Stomach smooth muscle (tissue), 2 donors: Measurements from ENCODE around the gene CTNNB1.
A peak's percentile ranks its signal among the peaks of the same experiment; 100 is the strongest.

Experiments
- H3K27ac ChIP-seq: one replicate; pipeline ENCODE4 v1.7.0; 2013; ENCODE audit warnings: mild to moderate bottlenecking, low read length, inconsistent platforms
- H3K27me3 ChIP-seq, 2 donors: one replicate each; pipeline ENCODE4 v1.7.0; 2013; ENCODE audit warnings: low read length in 2 of 2; ENCODE audit not compliant: insufficient read depth in 2 of 2, control insufficient read depth in 1 of 2
- H3K36me3 ChIP-seq, 2 donors: one replicate each; pipeline ENCODE4 v1.7.0; 2013; ENCODE audit warnings: low read length in 2 of 2; ENCODE audit not compliant: control insufficient read depth in 2 of 2, insufficient read depth in 2 of 2
- H3K4me1 ChIP-seq: one replicate; pipeline ENCODE4 v1.7.0; 2013; ENCODE audit warnings: low read length; ENCODE audit not compliant: control insufficient read depth, insufficient read depth
- H3K4me3 ChIP-seq, 2 donors: one replicate each; pipeline ENCODE4 v1.7.0; 2013; ENCODE audit warnings: low read length in 2 of 2
- H3K9ac ChIP-seq, 2 donors: one replicate each; pipeline ENCODE4 v1.7.0; 2013; ENCODE audit warnings: low read length in 2 of 2, mild to moderate bottlenecking in 1 of 2
- H3K9me3 ChIP-seq, 2 donors: one replicate each; pipeline ENCODE4 v1.7.0; 2013; ENCODE audit warnings: low read length in 2 of 2; ENCODE audit not compliant: control insufficient read depth in 2 of 2
- donor health status: healthy.
- donor health status: Pancreatic carcinoma.

Gene CTNNB1

DNA sequence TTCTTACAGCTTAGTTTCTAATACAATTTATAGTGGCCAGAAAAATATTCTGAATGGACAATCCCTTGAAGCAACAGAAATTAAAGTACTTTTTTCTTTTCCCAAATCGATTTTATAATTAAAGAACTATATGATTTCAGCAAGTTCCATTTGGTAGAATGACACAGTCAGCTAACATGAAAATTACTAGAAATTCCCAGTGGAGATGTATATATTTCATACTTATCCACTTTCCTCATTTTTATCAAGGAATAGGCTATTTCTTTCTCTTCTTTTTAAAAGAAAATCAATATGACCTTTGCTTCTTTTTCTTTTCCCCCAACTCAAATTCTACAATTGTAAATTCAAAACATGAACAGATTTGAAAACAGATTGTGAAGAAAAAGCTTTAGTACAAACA lies 6.4 kb upstream of the CTNNB1 start:
- Histone ChIP-seq H3K27ac (no peak overlapping the region), H3K4me1 (no peaks in the 10 kb centered on the region), H3K9me3 (no peaks in the 10 kb centered on the region), H3K36me3 (no peaks in the 10 kb centered on the region), H3K4me3 (no peak overlapping the region), H3K27me3 (no peaks in the 10 kb centered on the region), H3K9ac (no peak overlapping the region)

DNA sequence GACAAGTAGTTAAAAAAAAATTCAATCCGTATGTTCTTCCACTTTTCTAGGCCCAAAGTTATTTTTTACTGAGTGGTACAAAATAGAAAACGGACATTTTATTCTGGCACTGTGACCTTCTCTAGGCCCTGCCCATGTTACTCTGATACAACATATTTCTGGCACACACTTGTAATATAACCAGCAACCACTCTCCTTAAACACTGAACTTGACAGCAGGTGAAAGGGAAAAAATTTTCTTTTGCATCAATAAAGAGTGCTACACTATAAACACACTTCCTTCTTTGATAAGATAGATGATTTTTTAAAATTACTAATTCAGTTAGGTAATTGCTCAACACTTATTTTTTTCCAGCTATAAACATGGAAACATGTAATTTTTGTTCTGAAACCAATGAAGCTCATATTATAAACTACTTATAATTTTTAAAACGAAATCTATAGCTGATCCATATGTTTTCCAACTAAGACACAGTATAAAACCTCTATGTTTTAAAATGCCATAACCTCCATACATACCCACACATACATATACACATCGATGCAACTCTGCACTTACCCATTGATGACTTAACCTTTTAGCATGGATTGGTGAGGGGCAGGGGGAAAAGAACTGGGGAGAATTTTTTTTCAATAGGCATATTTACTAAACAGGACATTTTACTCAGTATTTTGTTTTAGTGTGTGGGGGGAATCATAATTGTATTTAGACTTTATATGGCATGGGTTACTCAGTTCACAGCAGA lies 5.3 kb upstream of the CTNNB1 start:
- H3K4me1 ChIP-seq: no peaks in the 10 kb centered on the region
- H3K9ac ChIP-seq: no peak overlapping the region
- H3K27me3 ChIP-seq: no peaks in the 10 kb centered on the region
- H3K9me3 ChIP-seq: no peaks in the 10 kb centered on the region
- H3K27ac ChIP-seq: no peak overlapping the region
- no peaks in the 10 kb centered on the region for H3K36me3 ChIP-seq
- no peak overlapping the region for H3K4me3 ChIP-seq

DNA sequence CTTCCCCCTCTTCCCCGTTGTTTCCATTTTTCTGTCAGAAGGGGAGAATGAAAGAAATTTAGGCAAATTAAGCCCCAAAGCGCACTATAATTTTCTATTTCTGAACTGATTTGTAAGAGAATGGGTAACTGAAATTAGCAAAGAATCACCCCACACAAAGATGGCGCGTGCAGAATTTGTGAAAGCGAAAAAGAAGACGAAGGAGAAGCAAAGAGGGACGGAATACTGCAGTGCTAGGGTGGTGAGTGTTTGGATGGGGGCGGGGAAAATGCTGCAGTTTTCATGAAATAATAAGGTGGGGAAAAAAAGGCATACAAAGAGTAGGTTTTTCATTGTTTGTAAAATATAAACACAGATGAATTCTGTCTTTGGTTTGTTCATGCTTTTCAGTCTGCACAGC lies 4.6 kb upstream of the CTNNB1 start:
- no peaks in the 10 kb centered on the region for H3K9me3 ChIP-seq
- no peaks in the 10 kb centered on the region for H3K4me1 ChIP-seq
- no peaks in the 10 kb centered on the region for H3K27me3 ChIP-seq
- no peak overlapping the region for H3K4me3 ChIP-seq
- no peak overlapping the region for H3K27ac ChIP-seq
- H3K36me3 ChIP-seq: no peaks in the 10 kb centered on the region
- no peak overlapping the region for H3K9ac ChIP-seq

DNA sequence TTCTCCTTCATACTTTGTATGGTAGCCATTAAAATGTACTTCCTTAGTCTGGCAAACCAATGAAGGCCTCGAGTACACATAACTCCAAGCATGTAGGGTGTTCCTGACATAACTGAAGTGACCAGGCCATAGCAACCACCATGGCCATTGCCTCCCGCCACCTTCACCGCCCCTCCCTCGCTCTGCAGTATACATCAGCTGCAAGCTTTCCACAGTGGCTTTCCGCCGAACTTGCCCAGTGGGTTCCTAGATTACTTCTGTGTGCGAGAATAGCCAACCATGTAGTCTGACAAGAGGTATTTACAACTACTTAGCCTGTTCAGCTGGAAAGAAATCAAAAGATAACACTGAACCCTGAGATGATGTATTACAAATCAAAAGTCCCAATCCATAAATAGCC lies 3.4 kb upstream of the CTNNB1 start:
- Histone ChIP-seq H3K9me3 (no peaks in the 10 kb centered on the region), H3K4me3 (no peak overlapping the region), H3K9ac (no peak overlapping the region), H3K4me1 (no peaks in the 10 kb centered on the region), H3K27ac (no peak overlapping the region), H3K27me3 (no peaks in the 10 kb centered on the region), H3K36me3 (no peaks in the 10 kb centered on the region)

DNA sequence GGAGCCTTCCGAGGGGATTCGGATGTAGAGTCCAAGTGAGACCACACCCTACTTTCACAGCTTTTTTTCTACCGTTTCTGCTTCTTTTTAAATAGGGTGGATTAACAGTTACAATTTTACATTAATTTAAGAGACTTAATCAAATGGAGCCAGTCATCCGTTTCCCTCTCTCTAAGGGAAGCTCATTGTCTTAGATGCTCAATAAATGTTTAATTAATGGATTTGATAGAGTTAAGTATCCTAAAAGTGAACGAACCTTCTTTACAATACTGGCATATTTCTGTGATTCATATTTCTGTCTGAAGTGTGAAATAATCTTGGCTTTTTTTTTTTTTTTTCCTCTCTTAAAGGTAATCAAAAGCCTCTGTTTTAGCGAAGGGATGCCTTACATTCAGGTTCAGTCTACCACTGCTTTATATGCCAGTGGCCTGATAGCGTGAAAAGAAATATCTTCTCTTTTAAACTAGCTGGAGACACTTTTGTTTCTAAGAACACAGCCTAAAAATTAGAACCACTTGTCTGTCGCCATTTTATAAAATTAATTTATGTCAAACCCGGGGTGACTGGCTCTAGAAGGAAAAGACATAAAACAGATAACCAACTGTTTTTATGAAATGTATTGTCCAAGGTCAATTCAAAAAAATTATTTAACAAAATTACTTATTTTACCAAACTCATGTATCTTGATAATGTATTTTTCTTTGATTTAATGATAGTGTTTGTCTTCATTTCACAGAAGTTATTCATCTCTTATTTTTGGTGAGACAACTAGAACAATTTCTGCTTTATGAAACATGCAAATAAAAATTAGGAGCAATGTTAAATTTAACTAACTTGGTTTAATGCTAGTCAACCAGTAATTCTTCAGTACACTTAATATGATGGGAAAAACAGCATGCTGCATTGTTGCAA lies 2.5 kb upstream of the CTNNB1 start:
- H3K4me1 ChIP-seq: no peaks in the 10 kb centered on the region
- no peak overlapping the region for H3K9ac ChIP-seq
- H3K27me3 ChIP-seq: no peaks in the 10 kb centered on the region
- H3K27ac ChIP-seq: no peak overlapping the region
- H3K4me3 ChIP-seq: no peak overlapping the region
- no peaks in the 10 kb centered on the region for H3K9me3 ChIP-seq
- H3K36me3 ChIP-seq: no peaks in the 10 kb centered on the region

DNA sequence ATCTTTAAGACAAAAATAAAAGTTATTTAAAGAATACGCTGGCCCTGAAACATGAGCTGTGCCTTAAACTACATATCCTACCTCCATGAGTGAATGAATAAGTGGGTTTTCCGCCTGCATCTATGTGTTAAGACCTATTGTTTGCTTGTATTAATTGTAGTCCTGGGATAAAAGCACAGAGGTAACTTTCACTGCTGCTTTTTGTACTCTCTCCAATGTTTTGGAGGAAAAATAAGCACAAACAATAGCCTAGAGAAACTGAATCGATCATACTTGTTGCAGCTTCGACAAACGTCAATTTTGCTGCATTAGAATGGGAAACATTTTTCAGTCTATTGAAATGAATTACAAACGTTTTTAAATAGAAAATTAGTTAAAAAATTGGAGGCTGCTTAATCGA lies 1.3 kb upstream of the CTNNB1 start:
- Histone ChIP-seq H3K27ac (no peak overlapping the region), H3K9me3 (no peaks in the 10 kb centered on the region), H3K4me1 (no peaks in the 10 kb centered on the region), H3K36me3 (no peaks in the 10 kb centered on the region), H3K9ac (no peak overlapping the region), H3K27me3 (no peaks in the 10 kb centered on the region), H3K4me3 (no peak overlapping the region)

DNA sequence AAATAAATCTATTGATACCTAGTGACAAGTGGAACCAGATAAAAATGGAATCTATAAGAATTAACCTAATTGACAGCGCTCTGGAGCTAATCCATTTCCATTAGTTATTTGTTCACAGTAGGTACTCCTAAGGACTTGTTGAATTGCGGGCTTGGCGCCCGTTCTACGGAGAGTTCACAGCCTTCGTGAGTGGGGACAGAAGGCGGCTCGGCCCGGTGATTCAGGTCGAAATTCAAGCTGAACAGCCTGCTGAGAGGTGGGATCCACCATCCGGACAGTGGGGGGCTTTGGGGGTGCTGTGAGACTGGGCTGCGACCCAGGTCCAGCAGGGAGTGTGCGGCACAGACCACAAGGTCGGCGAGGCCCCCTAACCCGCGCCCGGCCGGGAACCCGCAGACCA lies 779 bp upstream of the CTNNB1 start:
- Histone ChIP-seq H3K27me3 (no peaks in the 10 kb centered on the region), H3K4me1 (no peaks in the 10 kb centered on the region), H3K9me3 (no peaks in the 10 kb centered on the region), H3K36me3 (no peaks in the 10 kb centered on the region), H3K9ac (peak overlapping the region; percentile 69 to 90), H3K27ac (peak overlapping the region; percentile 87), H3K4me3 (peak overlapping the region; percentile 73 to 91)

DNA sequence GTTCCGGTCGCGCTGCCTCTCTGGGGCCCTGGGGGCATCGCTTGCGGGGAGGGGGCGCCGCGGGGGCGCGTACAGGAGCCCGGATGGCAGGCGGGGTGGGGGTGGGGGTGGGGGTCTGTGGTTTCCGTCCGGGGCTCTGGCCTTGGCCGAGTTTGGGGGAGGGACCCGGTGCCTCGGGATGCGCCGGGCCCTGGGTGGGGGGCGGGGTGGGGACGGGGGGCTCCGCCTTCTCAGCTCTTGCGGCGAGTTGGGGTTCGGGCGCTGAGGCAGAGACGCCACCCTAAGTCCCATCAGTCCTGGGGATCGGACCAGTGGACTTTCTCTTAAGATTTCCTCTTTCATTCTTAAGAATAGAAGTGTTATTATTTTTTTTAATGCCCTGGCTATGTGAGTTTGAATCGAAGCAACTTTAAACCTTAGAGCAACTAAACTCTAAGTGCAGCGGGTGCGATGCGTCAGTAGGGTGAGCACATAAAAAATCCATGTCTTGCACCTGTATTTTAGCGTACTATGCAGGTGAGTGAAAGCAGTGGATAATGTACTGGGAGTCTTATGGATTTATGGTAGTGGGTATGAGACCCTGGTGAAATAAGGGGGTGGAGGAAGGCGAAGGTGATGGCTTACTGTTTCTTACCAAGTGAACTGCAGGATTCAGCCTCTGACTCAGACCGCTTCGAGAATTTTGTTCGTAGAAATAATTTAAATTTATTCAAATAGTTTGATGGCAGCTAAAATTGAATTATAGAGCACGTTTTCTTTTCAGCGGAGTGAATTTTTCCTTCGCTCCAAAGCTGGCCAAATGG lies 762 bp downstream of the CTNNB1 start:
- Histone ChIP-seq H3K4me1 (no peaks in the 10 kb centered on the region), H3K27me3 (no peaks in the 10 kb centered on the region), H3K4me3 (peak overlapping the region; percentile 91 to 98), H3K9ac (peak overlapping the region; percentile 63 to 90), H3K27ac (peak overlapping the region; percentile 87), H3K9me3 (no peaks in the 10 kb centered on the region), H3K36me3 (no peaks in the 10 kb centered on the region)

DNA sequence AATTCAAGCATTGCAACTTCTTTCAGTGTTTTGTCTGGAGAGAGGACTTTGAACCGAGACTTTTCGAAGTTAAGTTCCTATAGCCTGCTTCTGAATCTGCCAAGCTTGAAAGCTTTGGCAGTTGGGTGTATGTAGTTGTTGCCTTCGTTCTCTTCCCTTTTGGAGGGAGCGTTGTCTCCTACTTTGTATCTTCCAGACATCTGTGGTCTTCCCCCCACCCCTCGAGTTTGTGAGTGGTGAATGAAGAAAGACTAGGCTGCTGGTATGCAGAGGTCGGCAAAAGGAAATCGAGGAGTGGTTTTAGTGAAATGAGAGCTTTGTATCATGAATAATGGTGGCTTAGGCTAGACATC lies 1.3 kb downstream of the CTNNB1 start:
- no peaks in the 10 kb centered on the region for H3K27me3 ChIP-seq
- H3K4me1 ChIP-seq: no peaks in the 10 kb centered on the region
- H3K36me3 ChIP-seq: no peaks in the 10 kb centered on the region
- H3K4me3 ChIP-seq: peak overlapping the region; percentile 91 to 98
- H3K9me3 ChIP-seq: no peaks in the 10 kb centered on the region
- H3K9ac ChIP-seq: peak overlapping the region; percentile 63 to 75
- peak overlapping the region; percentile 18 for H3K27ac ChIP-seq

DNA sequence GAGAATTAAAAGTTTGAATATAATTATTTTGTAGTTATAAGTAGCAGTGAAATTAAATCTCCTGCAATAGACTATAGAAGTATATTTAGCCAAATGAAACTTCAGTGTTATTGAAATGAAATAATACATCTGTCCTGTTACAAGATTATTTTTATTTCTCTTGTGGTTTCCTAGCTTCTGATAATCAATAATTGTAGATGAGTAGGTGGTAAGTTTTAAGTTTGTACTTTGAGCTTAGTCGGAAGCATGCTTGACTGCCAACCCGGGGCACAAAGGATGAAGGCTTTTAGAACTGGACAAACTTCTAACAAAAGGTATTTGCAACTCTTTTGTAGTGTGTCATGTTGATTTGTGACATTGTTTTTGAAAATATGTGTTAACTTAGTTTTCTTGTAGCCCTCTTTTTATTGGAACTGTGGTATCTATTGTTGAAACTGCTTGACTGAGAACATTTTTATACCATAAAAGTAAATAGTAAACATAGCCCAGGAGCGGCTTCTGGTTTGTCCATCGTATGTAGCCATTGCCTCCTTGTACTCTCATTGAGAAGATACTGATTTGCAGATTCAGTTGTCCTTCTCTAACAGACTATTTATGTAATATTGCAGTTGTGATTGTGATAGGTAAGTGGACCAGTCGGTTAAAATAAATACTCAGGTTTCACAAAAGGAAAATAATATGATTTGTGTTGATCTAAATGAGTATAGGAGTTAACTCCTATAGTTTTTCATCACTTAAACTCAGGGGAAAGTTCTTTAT lies 2.9 kb downstream of the CTNNB1 start:
- H3K36me3 ChIP-seq: no peaks in the 10 kb centered on the region
- no peaks in the 10 kb centered on the region for H3K27me3 ChIP-seq
- peak overlapping the region; percentile 38 to 91 for H3K4me3 ChIP-seq
- no peaks in the 10 kb centered on the region for H3K9me3 ChIP-seq
- peaks cover under 1% of the 10 kb centered on the region for H3K4me1 ChIP-seq
- no peak overlapping the region for H3K9ac ChIP-seq
- H3K27ac ChIP-seq: no peak overlapping the region
